MM.1S (cell line): ENCODE results near the gene CCDC152.

Source experiments
- EZH2 ChIP-seq: fragments of 300-600 bp; sonication (generic); optimal IDR thresholded peaks from 2 replicates; pipeline ENCODE3; 2017; ENCODE audit warnings: low read depth, mild to moderate bottlenecking, antibody characterized with exemption, low read length, mixed read lengths
- EZH2phosphoT487 ChIP-seq: fragments of 300-600 bp; sonication (generic); IDR thresholded peaks from 2 replicates; pipeline ENCODE4 v1.6.1; 2018; ENCODE audit warnings: antibody characterized with exemption, low read length
- TF ChIP-seq, protein P1 (sequence below): fragments of 300-600 bp; sonication (generic); IDR thresholded peaks from 2 replicates; pipeline ENCODE4 v1.5.1; 2016; ENCODE audit warnings: antibody characterized with exemption, low read length, mixed read lengths

GRCh38 chr5:42848545-42848944 is 91.9 kb downstream of the CCDC152 start:
- TF ChIP-seq, protein P1, sequence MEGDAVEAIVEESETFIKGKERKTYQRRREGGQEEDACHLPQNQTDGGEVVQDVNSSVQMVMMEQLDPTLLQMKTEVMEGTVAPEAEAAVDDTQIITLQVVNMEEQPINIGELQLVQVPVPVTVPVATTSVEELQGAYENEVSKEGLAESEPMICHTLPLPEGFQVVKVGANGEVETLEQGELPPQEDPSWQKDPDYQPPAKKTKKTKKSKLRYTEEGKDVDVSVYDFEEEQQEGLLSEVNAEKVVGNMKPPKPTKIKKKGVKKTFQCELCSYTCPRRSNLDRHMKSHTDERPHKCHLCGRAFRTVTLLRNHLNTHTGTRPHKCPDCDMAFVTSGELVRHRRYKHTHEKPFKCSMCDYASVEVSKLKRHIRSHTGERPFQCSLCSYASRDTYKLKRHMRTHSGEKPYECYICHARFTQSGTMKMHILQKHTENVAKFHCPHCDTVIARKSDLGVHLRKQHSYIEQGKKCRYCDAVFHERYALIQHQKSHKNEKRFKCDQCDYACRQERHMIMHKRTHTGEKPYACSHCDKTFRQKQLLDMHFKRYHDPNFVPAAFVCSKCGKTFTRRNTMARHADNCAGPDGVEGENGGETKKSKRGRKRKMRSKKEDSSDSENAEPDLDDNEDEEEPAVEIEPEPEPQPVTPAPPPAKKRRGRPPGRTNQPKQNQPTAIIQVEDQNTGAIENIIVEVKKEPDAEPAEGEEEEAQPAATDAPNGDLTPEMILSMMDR = no peak
- no peak for TF ChIP-seq EZH2phosphoT487
- no peak for TF ChIP-seq EZH2
